ENCODE measurements around the gene MAT2B. TPM values are rescaled to one million over a fixed set of nuclear protein-coding genes. Genes with fewer than 3 reads are reported as not detected.

MAT2B gene
- total and polyA plus RNA-seq, 2 donors (not counting 1 experiment from before 2014, with no cell fraction given): 33.9 to 123 TPM

DNA sequence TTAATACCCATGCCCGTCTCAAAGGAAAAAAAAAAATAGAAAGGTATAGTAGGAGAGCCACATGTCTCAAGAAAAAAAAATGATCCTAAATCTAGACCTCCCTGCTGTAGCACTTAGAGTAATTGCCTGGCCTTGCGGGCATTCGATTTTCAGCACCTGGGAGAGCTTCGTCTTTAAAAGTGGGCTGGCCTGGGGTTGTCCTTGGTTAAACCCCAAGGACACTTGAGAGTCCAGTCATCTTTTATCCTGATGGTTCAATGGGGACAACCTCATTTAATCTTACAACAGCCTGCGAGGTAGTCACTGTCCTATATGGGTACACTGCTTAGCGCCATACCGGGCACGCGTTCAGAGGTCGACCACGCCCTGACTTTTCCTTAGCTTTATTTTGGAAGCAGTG is 60.1 kb downstream of the MAT2B start:
- Mint-ChIP-seq H3K27ac (no peak overlapping the region), H3K4me1 (peaks cover 21% of the 10 kb centered on the region), H3K4me3 (peak overlapping the region; percentile 77), H3K9me3 (ENCODE audit: insufficient read depth) (no peaks in the 10 kb centered on the region), H3K27me3 (peaks cover 69% of the 10 kb centered on the region)
- POLR2A ChIA-PET: no interaction called here
- H3K79me2 ChIP-seq (ENCODE audit: control insufficient read depth, insufficient read depth, low read length): no peaks in the 10 kb centered on the region
- intact Hi-C loops (cut with micrococcal nuclease): loop anchor here (2.0 kb wide), 2 partner anchors 447 to 1107 kb away; no protein-coding TSS in a partner anchor
- DNase-seq (no peak), ATAC-seq (ENCODE audit: low read depth) (no peak)
- H3K36me3 ChIP-seq (replicated peaks in 1 of 2; ENCODE audit: control extremely low read depth in 1 of 2, control insufficient read depth in 1 of 2, extremely low read depth in 1 of 2, insufficient read depth in 2 of 2, low read length in 1 of 2): no peaks in the 10 kb centered on the region
- TF ChIP-seq, protein P1, sequence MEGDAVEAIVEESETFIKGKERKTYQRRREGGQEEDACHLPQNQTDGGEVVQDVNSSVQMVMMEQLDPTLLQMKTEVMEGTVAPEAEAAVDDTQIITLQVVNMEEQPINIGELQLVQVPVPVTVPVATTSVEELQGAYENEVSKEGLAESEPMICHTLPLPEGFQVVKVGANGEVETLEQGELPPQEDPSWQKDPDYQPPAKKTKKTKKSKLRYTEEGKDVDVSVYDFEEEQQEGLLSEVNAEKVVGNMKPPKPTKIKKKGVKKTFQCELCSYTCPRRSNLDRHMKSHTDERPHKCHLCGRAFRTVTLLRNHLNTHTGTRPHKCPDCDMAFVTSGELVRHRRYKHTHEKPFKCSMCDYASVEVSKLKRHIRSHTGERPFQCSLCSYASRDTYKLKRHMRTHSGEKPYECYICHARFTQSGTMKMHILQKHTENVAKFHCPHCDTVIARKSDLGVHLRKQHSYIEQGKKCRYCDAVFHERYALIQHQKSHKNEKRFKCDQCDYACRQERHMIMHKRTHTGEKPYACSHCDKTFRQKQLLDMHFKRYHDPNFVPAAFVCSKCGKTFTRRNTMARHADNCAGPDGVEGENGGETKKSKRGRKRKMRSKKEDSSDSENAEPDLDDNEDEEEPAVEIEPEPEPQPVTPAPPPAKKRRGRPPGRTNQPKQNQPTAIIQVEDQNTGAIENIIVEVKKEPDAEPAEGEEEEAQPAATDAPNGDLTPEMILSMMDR (IDR thresholded peaks at IDR 0.05): no peak
- no peak for TF ChIP-seq EZH2 (IDR thresholded peaks at IDR 0.05; ENCODE audit: borderline replicate concordance, insufficient read depth, low read depth, low read length, poor library complexity, severe bottlenecking)
- peak overlapping the region in 3 of 5 experiments; percentile 30 to 52 (median 44) for H3K4me3 ChIP-seq (ENCODE audit: control extremely low read depth in 1 of 5, extremely low read depth in 1 of 5, insufficient read depth in 1 of 5, low read depth in 2 of 5, low read length in 4 of 5)
- CTCF ChIA-PET: interaction anchor here (0.7 to 11.1 kb wide), 8 partner anchors 8 to 1644 kb away, joined by 3 to 147 read pairs (median 4); no protein-coding TSS in a partner anchor
- H3K4me2 ChIP-seq (replicated peaks; ENCODE audit: low read depth, low read length, poor library complexity, severe bottlenecking): peak overlapping the region; percentile 75
- H3K4me1 ChIP-seq (ENCODE audit: control insufficient read depth in 2 of 2, insufficient read depth in 2 of 2, low read length in 2 of 2): peaks cover 17 to 21% of the 10 kb centered on the region in 2 donors
- H4K20me1 ChIP-seq (ENCODE audit: control insufficient read depth, insufficient read depth, low read length, poor library complexity, severe bottlenecking): no peaks in the 10 kb centered on the region
- H3K27me3 ChIP-seq (replicated peaks in 1 of 4; ENCODE audit: control extremely low read depth in 1 of 4, control insufficient read depth in 3 of 4, insufficient read depth in 4 of 4, low read length in 3 of 4): peaks cover 0 to 37% (median 30%) of the 10 kb centered on the region in 4 experiments
- WGBS (ENCODE audit: insufficient coverage): 15% methylated on average over 5 of the region's 11 CpGs
- peak overlapping the region; percentile 61 for H3K9ac ChIP-seq (ENCODE audit: low read length)
- no peak overlapping the region for H3K27ac ChIP-seq (ENCODE audit: low read length in 2 of 2)
- H2AFZ ChIP-seq (ENCODE audit: insufficient read depth, low read depth, low read length, poor library complexity, severe bottlenecking): peak overlapping the region; percentile 58
- peaks cover 0 to 8% (median 0%) of the 10 kb centered on the region in 3 donors for H3K9me3 ChIP-seq (ENCODE audit: control extremely low read depth in 1 of 3, control insufficient read depth in 2 of 3, insufficient read depth in 1 of 3, low read length in 2 of 3)

DNA sequence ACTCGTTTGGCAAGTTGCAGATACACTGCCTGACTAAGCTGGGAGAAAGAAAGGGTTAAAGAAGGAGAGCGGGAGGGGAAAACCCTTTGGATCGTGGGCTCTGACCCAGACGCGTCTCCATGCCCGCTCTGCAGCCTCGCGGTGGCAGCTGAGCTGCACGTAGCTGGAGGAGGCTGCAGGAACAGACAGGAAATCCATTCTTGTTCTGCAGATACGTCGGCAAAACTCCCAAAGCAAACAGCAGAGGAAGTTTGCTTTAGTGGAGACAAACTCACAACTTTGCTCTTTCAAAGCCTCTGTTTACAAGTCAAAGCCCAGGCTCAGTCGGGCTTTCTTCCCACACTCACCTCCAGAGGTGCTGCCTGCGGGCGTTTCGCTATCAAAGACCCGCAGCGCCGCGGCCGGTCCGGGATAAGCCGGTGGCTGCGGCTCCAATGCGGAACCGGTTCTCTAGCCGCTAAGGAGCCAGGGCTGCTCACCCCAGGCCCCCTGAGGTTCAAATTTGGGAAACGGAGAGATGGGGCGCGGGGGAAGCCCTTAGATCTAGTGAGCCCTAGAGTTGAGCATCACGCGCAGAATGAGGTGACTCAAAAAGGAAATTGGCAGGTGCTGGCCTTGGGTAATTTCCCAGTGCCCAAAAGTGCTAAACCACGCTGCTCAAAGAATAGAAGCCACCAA is 60.7 kb downstream of the MAT2B start:
- CTCF ChIA-PET: interaction anchor here (0.7 to 11.1 kb wide), 10 partner anchors 9 to 1643 kb away, joined by 3 to 147 read pairs (median 4); no protein-coding TSS in a partner anchor

More for the DNA sequence above, 60.7 kb downstream of the MAT2B start:
- H3K9me3 ChIP-seq (ENCODE audit: control extremely low read depth in 1 of 3, control insufficient read depth in 2 of 3, insufficient read depth in 1 of 3, low read length in 2 of 3): peaks cover 0 to 8% (median 0%) of the 10 kb centered on the region in 3 donors
- H3K4me3 ChIP-seq (ENCODE audit: control extremely low read depth in 1 of 5, extremely low read depth in 1 of 5, insufficient read depth in 1 of 5, low read depth in 2 of 5, low read length in 4 of 5): peak overlapping the region in 4 of 5 experiments; percentile 19 to 52 (median 37)
- no peaks in the 10 kb centered on the region for H3K36me3 ChIP-seq (replicated peaks in 1 of 2; ENCODE audit: control extremely low read depth in 1 of 2, control insufficient read depth in 1 of 2, extremely low read depth in 1 of 2, insufficient read depth in 2 of 2, low read length in 1 of 2)
- DNase-seq (peak; percentile 46), ATAC-seq (ENCODE audit: low read depth) (peak; percentile 39)
- intact Hi-C loops (cut with micrococcal nuclease): loop anchor here (2.0 kb wide), 2 partner anchors 447 to 1107 kb away; no protein-coding TSS in a partner anchor
- 2% methylated on average over 32 of the region's 32 CpGs for WGBS (ENCODE audit: insufficient coverage)
- peak overlapping the region; percentile 77 for H3K4me3 Mint-ChIP-seq
- no peak for TF ChIP-seq EZH2 (IDR thresholded peaks at IDR 0.05; ENCODE audit: borderline replicate concordance, insufficient read depth, low read depth, low read length, poor library complexity, severe bottlenecking)
- TF ChIP-seq, protein P1 (IDR thresholded peaks at IDR 0.05): no peak
- H3K27me3 Mint-ChIP-seq: peaks cover 73% of the 10 kb centered on the region
- H3K4me1 Mint-ChIP-seq: peaks cover 21% of the 10 kb centered on the region
- no peaks in the 10 kb centered on the region for H4K20me1 ChIP-seq (ENCODE audit: control insufficient read depth, insufficient read depth, low read length, poor library complexity, severe bottlenecking)
- H3K27me3 ChIP-seq (replicated peaks in 1 of 4; ENCODE audit: control extremely low read depth in 1 of 4, control insufficient read depth in 3 of 4, insufficient read depth in 4 of 4, low read length in 3 of 4): peaks cover 0 to 37% (median 30%) of the 10 kb centered on the region in 4 experiments
- H3K4me1 ChIP-seq (ENCODE audit: control insufficient read depth in 2 of 2, insufficient read depth in 2 of 2, low read length in 2 of 2): peaks cover 17 to 21% of the 10 kb centered on the region in 2 donors
- H3K9me3 Mint-ChIP-seq (ENCODE audit: insufficient read depth): no peaks in the 10 kb centered on the region
- peak overlapping the region; percentile 75 for H3K4me2 ChIP-seq (replicated peaks; ENCODE audit: low read depth, low read length, poor library complexity, severe bottlenecking)
- peak overlapping the region; percentile 58 for H2AFZ ChIP-seq (ENCODE audit: insufficient read depth, low read depth, low read length, poor library complexity, severe bottlenecking)
- H3K9ac ChIP-seq (ENCODE audit: low read length): peak overlapping the region; percentile 61
- no peak overlapping the region for H3K27ac Mint-ChIP-seq
- no peak overlapping the region for H3K27ac ChIP-seq (ENCODE audit: low read length in 2 of 2)
- POLR2A ChIA-PET: no interaction called here
- H3K79me2 ChIP-seq (ENCODE audit: control insufficient read depth, insufficient read depth, low read length): no peaks in the 10 kb centered on the region

Data from B cell (primary cell).